ENCODE results near the gene FRS3. TPM values are rescaled to one million over a fixed set of nuclear protein-coding genes. Genes with fewer than 3 reads are reported as not detected.

Gene FRS3
- total and polyA plus RNA-seq, 2 donors from 2014 or later: 5.3 to 7.0 TPM

GRCh38 chr6:41756354-41756753 is 23.3 kb downstream of the FRS3 start:
- FAIRE-seq: no peak
- no peaks in the 10 kb centered on the region for H3K27me3 ChIP-seq (ENCODE audit: control insufficient read depth, insufficient read depth, low read length)
- no peak for TF ChIP-seq CTCF (IDR thresholded peaks at IDR 0.05; ENCODE audit: borderline replicate concordance, extremely low read depth, insufficient read depth)
- H3K36me3 ChIP-seq (ENCODE audit: control insufficient read depth in 2 of 3, insufficient read depth in 3 of 3, low read length in 3 of 3): no peaks in the 10 kb centered on the region
- no peaks in the 10 kb centered on the region for H3K4me1 ChIP-seq (ENCODE audit: control insufficient read depth in 2 of 3, insufficient read depth in 2 of 3, low read depth in 1 of 3, low read length in 3 of 3)
- no peak overlapping the region for H3K9ac ChIP-seq (ENCODE audit: low read length in 3 of 3)
- no peaks in the 10 kb centered on the region for H3K9me3 ChIP-seq (ENCODE audit: control insufficient read depth in 2 of 3, insufficient read depth in 1 of 3, low read length in 3 of 3)
- no peak overlapping the region for H3K27ac ChIP-seq (ENCODE audit: low read depth in 2 of 2, low read length in 2 of 2)
- DNase-seq: peak in 1 of 5 donors; percentile 67
- no peak overlapping the region for H3K4me3 ChIP-seq (ENCODE audit: low read length in 3 of 3)
- intact Hi-C loops (cut with DNase I): no loop called here

- FAIRE-seq (no peak), DNase-seq (peak in 1 of 5 donors; percentile 10)
- no peak overlapping the region for H3K27ac ChIP-seq (ENCODE audit: low read depth in 2 of 2, low read length in 2 of 2)
- H3K4me1 ChIP-seq (ENCODE audit: control insufficient read depth in 2 of 3, insufficient read depth in 2 of 3, low read depth in 1 of 3, low read length in 3 of 3): no peaks in the 10 kb centered on the region
- H3K36me3 ChIP-seq (ENCODE audit: control insufficient read depth in 2 of 3, insufficient read depth in 3 of 3, low read length in 3 of 3): no peaks in the 10 kb centered on the region
- TF ChIP-seq CTCF (IDR thresholded peaks at IDR 0.05; ENCODE audit: borderline replicate concordance, extremely low read depth, insufficient read depth): no peak
- intact Hi-C loops (cut with DNase I): no loop called here
- no peak overlapping the region for H3K4me3 ChIP-seq (ENCODE audit: low read length in 3 of 3)
- no peaks in the 10 kb centered on the region for H3K9me3 ChIP-seq (ENCODE audit: control insufficient read depth in 2 of 3, insufficient read depth in 1 of 3, low read length in 3 of 3)
- no peaks in the 10 kb centered on the region for H3K27me3 ChIP-seq (ENCODE audit: control insufficient read depth, insufficient read depth, low read length)
- no peak overlapping the region for H3K9ac ChIP-seq (ENCODE audit: low read length in 3 of 3)
Observed at GRCh38 chr6:41755895-41756294, 23.8 kb downstream of the FRS3 start.

GRCh38 chr6:41750374-41750773 is 29.3 kb downstream of the FRS3 start:
- TF ChIP-seq CTCF (IDR thresholded peaks at IDR 0.05; ENCODE audit: borderline replicate concordance, extremely low read depth, insufficient read depth): no peak
- DNase-seq (no peak), FAIRE-seq (no peak)
- no peak overlapping the region for H3K4me3 ChIP-seq (ENCODE audit: low read length in 3 of 3)
- intact Hi-C loops (cut with DNase I): no loop called here
- no peak overlapping the region for H3K27ac ChIP-seq (ENCODE audit: low read depth in 2 of 2, low read length in 2 of 2)
- H3K9me3 ChIP-seq (ENCODE audit: control insufficient read depth in 2 of 3, insufficient read depth in 1 of 3, low read length in 3 of 3): no peaks in the 10 kb centered on the region
- H3K9ac ChIP-seq (ENCODE audit: low read length in 3 of 3): no peak overlapping the region
- no peaks in the 10 kb centered on the region for H3K4me1 ChIP-seq (ENCODE audit: control insufficient read depth in 2 of 3, insufficient read depth in 2 of 3, low read depth in 1 of 3, low read length in 3 of 3)
- no peaks in the 10 kb centered on the region for H3K27me3 ChIP-seq (ENCODE audit: control insufficient read depth, insufficient read depth, low read length)
- H3K36me3 ChIP-seq (ENCODE audit: control insufficient read depth in 2 of 3, insufficient read depth in 3 of 3, low read length in 3 of 3): no peaks in the 10 kb centered on the region

GRCh38 chr6:41748542-41748941 is 31.2 kb downstream of the FRS3 start:
- Histone ChIP-seq H3K27me3 (ENCODE audit: control insufficient read depth, insufficient read depth, low read length) (no peaks in the 10 kb centered on the region), H3K9me3 (ENCODE audit: control insufficient read depth in 2 of 3, insufficient read depth in 1 of 3, low read length in 3 of 3) (no peaks in the 10 kb centered on the region), H3K4me3 (ENCODE audit: low read length in 3 of 3) (no peak overlapping the region), H3K9ac (ENCODE audit: low read length in 3 of 3) (no peak overlapping the region), H3K27ac (ENCODE audit: low read depth in 2 of 2, low read length in 2 of 2) (no peak overlapping the region), H3K4me1 (ENCODE audit: control insufficient read depth in 2 of 3, insufficient read depth in 2 of 3, low read depth in 1 of 3, low read length in 3 of 3) (no peaks in the 10 kb centered on the region), H3K36me3 (ENCODE audit: control insufficient read depth in 2 of 3, insufficient read depth in 3 of 3, low read length in 3 of 3) (no peaks in the 10 kb centered on the region)
- TF ChIP-seq CTCF (IDR thresholded peaks at IDR 0.05; ENCODE audit: borderline replicate concordance, extremely low read depth, insufficient read depth): no peak
- intact Hi-C loops (cut with DNase I): no loop called here
- no peak for FAIRE-seq
- peak in 1 of 5 donors; percentile 37 for DNase-seq

Measured in kidney (tissue), 14 donors.